ENCODE measurements around the gene TSPAN33. TPM values are rescaled to one million over a fixed set of nuclear protein-coding genes. Genes with fewer than 3 reads are reported as not detected.
"Not testable (repeated sequence)": the region's sequence is repeated elsewhere in the genome, so short reads cannot be mapped to it uniquely, and the experiment has no call there.

The TSPAN33 gene
- total RNA-seq, 1 donor from 2014 or later = 1.3 TPM

GRCh38 chr7:129213828-129214227, 69.3 kb downstream of the TSPAN33 start:
- peaks cover 2% of the 10 kb centered on the region for H3K36me3 ChIP-seq (ENCODE audit: control insufficient read depth, insufficient read depth, low read length)
- DNase-seq (ENCODE audit: low read depth) = no peak
- no peak for FAIRE-seq
- TF ChIP-seq, protein P1, sequence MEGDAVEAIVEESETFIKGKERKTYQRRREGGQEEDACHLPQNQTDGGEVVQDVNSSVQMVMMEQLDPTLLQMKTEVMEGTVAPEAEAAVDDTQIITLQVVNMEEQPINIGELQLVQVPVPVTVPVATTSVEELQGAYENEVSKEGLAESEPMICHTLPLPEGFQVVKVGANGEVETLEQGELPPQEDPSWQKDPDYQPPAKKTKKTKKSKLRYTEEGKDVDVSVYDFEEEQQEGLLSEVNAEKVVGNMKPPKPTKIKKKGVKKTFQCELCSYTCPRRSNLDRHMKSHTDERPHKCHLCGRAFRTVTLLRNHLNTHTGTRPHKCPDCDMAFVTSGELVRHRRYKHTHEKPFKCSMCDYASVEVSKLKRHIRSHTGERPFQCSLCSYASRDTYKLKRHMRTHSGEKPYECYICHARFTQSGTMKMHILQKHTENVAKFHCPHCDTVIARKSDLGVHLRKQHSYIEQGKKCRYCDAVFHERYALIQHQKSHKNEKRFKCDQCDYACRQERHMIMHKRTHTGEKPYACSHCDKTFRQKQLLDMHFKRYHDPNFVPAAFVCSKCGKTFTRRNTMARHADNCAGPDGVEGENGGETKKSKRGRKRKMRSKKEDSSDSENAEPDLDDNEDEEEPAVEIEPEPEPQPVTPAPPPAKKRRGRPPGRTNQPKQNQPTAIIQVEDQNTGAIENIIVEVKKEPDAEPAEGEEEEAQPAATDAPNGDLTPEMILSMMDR (IDR thresholded peaks at IDR 0.05; ENCODE audit: insufficient read depth, low read length, severe bottlenecking) = peak; percentile 19
- no peak overlapping the region for H3K4me3 ChIP-seq (ENCODE audit: low read depth, low read length)
- no peaks in the 10 kb centered on the region for H3K27me3 ChIP-seq (ENCODE audit: control insufficient read depth, insufficient read depth, low read length)

- not testable (repeated sequence) for H3K27me3 ChIP-seq (ENCODE audit: control insufficient read depth, insufficient read depth, low read length); DNase-seq (ENCODE audit: low read depth); H3K36me3 ChIP-seq (ENCODE audit: control insufficient read depth, insufficient read depth, low read length); H3K4me3 ChIP-seq (ENCODE audit: low read depth, low read length); FAIRE-seq
These were observed 71.2 kb downstream of the TSPAN33 start for GRCh38 chr7:129215691-129216090.

DNA sequence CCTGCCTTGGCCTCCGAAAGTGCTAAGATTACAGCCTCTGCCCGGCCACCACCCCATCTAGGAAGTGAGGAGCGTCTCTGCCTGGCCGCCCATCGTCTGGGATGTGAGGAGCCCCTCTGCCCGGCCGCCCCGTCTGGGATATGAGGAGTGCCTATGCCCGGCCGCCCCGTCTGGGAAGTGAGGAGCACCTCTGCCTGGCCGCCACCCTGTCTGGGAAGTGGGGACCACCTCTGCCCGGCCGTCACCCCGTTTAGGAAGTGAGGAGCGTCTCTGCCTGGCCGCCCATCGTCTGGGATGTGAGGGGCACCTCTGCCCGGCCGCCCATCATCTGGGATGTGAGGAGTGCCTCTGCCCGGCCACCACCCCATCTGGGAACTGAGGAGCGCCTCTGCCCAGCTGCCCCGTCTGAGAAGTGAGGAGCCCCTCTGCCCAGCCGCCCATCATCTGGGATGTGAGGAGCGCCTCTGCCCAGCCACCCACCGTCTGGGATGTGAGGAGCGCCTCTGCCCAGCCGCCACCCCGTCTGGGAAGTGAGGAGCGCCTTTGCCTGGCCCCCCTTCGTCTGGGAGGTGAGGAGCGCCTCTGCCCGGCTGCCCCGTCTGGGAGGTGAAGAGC, 71.7 kb downstream of the TSPAN33 start:
- H3K36me3 ChIP-seq (ENCODE audit: control insufficient read depth, insufficient read depth, low read length); FAIRE-seq; DNase-seq (ENCODE audit: low read depth); H3K27me3 ChIP-seq (ENCODE audit: control insufficient read depth, insufficient read depth, low read length); H3K4me3 ChIP-seq (ENCODE audit: low read depth, low read length): not testable (repeated sequence)

DNA sequence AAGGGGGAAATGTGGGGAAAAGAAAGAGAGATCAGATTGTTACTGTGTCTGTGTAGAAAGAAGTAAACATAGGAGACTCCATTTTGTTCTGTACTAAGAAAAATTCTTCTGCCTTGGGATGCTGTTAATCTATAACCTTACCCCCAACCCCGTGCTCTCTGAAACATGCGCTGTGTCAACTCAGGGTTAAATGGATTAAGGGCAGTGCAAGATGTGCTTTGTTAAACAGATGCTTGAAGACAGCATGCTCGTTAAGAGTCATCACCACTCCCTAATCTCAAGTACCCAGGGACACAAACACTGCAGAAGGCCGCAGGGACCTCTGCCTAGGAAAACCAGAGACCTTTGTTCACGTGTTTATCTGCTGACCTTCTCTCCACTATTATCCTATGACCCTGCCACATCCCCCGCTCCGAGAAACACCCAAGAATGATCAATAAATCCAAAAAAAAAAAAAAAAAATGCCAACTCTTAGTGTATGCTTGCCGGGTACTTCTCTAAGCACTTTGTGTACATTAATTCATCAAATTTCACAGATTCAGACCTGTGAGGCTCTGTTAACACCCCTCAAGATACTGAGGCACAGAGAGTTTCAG, 72.4 kb downstream of the TSPAN33 start:
- not testable (repeated sequence) for H3K4me3 ChIP-seq (ENCODE audit: low read depth, low read length); H3K36me3 ChIP-seq (ENCODE audit: control insufficient read depth, insufficient read depth, low read length); DNase-seq (ENCODE audit: low read depth); H3K27me3 ChIP-seq (ENCODE audit: control insufficient read depth, insufficient read depth, low read length); FAIRE-seq

DNA sequence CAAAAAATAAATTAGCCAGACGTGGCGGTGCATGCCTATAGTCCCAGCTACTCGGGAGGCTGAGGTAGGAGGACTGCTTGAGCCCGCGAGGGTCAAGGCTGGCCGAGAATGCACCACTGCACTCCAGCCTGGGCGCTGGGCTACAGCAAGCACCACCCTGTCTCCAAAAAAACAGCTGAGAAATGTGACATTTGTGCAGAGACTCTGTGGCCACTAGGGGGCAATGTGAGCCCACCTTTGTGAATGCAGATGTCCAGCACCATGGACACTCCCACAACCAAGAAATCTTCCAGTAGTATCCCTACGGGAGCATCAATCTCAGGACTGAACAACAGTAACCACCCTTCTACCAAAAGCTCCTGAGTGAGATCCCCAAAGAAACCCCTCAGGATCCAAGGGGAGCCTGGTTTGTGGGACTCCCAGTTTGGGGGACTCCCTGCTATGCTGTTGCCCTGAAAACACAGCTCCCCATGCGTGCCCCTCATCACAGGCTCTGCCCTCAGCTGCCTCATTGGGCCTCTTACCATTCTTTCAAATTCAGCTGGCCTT, 74.1 kb downstream of the TSPAN33 start:
- DNase-seq (ENCODE audit: low read depth) (peak; percentile 76), FAIRE-seq (no peak)
- no peaks in the 10 kb centered on the region for H3K27me3 ChIP-seq (ENCODE audit: control insufficient read depth, insufficient read depth, low read length)
- H3K36me3 ChIP-seq (ENCODE audit: control insufficient read depth, insufficient read depth, low read length) = no peaks in the 10 kb centered on the region
- H3K4me3 ChIP-seq (ENCODE audit: low read depth, low read length) = no peak overlapping the region
- TF ChIP-seq, protein P1 (IDR thresholded peaks at IDR 0.05; ENCODE audit: insufficient read depth, low read length, severe bottlenecking) = peak; percentile 86

- not testable (repeated sequence) for H3K4me3 ChIP-seq (ENCODE audit: low read depth, low read length); H3K36me3 ChIP-seq (ENCODE audit: control insufficient read depth, insufficient read depth, low read length); H3K27me3 ChIP-seq (ENCODE audit: control insufficient read depth, insufficient read depth, low read length); DNase-seq (ENCODE audit: low read depth); FAIRE-seq
These were observed 74.7 kb downstream of the TSPAN33 start for GRCh38 chr7:129219166-129219565.

Other genes with a start within 250 kb of the TSPAN33 start
- gene KCP, start 234.0 kb upstream of the TSPAN33 start, total RNA-seq = 0.53 and 1.3 TPM in 2 replicates
- gene IRF5, start 206.8 kb upstream of the TSPAN33 start, total RNA-seq = 6.8 and 7.7 TPM in 2 replicates
- gene TNPO3, start 89.6 kb upstream of the TSPAN33 start, total RNA-seq = 62.9 and 75.1 TPM in 2 replicates
- 2.4 and 5.0 TPM in 2 replicates for gene SMO, start 43.9 kb downstream of the TSPAN33 start, total RNA-seq
- 5.0 and 7.2 TPM in 2 replicates for gene AHCYL2, start 80.3 kb downstream of the TSPAN33 start, total RNA-seq

Data from bronchial epithelial cell (primary cell).